Measurements from ENCODE around the gene RECK.
"Not testable (repeated sequence)": the region's sequence is repeated elsewhere in the genome, so short reads cannot be mapped to it uniquely, and the experiment has no call there.

Gene RECK

DNA sequence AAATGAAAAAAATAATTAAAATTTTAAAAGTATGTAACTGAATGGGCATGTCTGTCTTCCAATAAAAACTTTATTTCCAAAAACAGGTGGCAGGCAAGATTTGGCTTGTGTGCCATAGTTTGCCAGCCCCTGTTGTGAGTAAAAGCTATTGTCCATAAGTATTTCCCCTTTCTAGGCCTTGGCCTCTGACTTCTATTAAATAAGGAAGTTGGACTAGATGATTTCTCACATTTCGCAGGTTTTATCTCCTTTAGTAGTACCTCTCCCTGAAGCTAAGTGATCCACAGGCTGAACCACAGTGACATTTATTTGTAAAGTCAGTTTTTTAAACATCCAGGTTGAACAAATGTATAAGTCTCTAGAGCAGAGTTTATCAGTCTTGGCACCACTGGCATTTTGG lies 41.3 kb downstream of the RECK start:
- TF ChIP-seq, protein P1, sequence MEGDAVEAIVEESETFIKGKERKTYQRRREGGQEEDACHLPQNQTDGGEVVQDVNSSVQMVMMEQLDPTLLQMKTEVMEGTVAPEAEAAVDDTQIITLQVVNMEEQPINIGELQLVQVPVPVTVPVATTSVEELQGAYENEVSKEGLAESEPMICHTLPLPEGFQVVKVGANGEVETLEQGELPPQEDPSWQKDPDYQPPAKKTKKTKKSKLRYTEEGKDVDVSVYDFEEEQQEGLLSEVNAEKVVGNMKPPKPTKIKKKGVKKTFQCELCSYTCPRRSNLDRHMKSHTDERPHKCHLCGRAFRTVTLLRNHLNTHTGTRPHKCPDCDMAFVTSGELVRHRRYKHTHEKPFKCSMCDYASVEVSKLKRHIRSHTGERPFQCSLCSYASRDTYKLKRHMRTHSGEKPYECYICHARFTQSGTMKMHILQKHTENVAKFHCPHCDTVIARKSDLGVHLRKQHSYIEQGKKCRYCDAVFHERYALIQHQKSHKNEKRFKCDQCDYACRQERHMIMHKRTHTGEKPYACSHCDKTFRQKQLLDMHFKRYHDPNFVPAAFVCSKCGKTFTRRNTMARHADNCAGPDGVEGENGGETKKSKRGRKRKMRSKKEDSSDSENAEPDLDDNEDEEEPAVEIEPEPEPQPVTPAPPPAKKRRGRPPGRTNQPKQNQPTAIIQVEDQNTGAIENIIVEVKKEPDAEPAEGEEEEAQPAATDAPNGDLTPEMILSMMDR (IDR thresholded peaks at IDR 0.05; ENCODE audit: low read depth, low read length, missing control alignments), result no peak
- no peak for DNase-seq (ENCODE audit: extremely low read depth, low read depth)
- no peak overlapping the region for H3K4me3 ChIP-seq (replicated peaks; ENCODE audit: low read depth, low read length)

GRCh38 chr9:36080519-36080918 lies 43.8 kb downstream of the RECK start:
- TF ChIP-seq, protein P1 (IDR thresholded peaks at IDR 0.05; ENCODE audit: low read depth, low read length, missing control alignments), result no peak
- no peak for DNase-seq (ENCODE audit: extremely low read depth, low read depth)
- H3K4me3 ChIP-seq (replicated peaks; ENCODE audit: low read depth, low read length), result no peak overlapping the region

DNA sequence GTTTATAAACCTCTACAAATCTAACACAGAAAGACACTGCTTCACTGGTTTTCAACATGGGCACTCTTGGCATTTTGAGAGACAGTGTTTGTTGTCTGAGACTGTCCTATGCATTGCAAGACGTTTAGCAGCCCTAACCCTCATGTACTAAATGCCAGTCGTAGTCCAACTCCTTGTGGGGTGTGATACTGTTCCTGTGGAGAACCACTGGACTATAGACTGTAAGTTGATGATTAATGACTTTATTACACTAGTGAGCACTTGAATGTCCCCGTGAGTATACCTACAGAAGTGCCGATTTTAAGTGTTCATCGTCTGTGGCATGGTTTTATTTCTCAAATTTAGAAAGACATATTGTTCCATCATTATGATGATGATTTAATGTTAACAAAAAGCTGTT lies 46.2 kb downstream of the RECK start:
- TF ChIP-seq, protein P1 (IDR thresholded peaks at IDR 0.05; ENCODE audit: low read depth, low read length, missing control alignments), result no peak
- no peak for DNase-seq (ENCODE audit: extremely low read depth, low read depth)
- H3K4me3 ChIP-seq (replicated peaks; ENCODE audit: low read depth, low read length), result no peak overlapping the region

DNA sequence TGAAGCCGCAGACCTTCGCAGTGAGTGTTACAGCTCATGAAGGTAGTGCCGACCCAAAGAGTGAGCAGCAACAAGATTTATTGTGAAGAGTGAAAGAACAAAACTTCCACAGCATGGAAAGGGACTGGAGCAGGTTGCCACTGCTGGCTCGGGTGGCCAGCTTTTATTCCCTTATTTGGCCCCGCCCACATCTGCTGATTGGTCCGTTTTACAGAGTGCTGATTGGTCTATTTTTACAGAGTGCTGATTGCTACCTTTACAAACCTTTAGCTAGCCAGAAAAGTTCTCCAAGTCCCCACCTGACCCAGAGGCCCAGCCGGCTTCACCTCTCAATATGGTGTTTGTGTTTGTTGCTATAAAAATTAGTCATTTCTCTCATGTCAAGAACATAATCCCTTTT lies 49.7 kb downstream of the RECK start:
- TF ChIP-seq, protein P1 (IDR thresholded peaks at IDR 0.05; ENCODE audit: low read depth, low read length, missing control alignments), result no peak
- no peak for DNase-seq (ENCODE audit: extremely low read depth, low read depth)
- H3K4me3 ChIP-seq (replicated peaks; ENCODE audit: low read depth, low read length), result no peak overlapping the region

- not testable (repeated sequence) for DNase-seq (ENCODE audit: extremely low read depth, low read depth); H3K4me3 ChIP-seq (replicated peaks; ENCODE audit: low read depth, low read length)
Observed at GRCh38 chr9:36087054-36087453, 50.3 kb downstream of the RECK start.

DNA sequence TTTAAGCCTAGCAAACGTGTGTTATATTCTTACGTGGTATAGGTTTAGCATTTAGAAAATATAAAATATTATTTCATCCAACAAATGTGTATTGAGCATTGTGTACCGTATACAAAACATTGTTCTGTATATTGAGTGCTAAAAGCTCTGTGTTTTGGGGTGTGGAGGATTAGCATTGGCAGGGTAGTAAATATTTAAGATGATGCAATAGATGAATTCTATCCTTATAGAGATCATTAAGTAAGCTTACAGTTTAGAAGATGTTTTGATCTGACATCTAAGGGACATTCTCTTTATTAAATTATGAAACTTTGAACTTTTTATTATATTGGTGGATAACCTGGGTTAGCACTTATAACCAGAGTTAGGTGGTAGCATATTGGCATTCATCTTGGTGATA lies 51.3 kb downstream of the RECK start:
- TF ChIP-seq, protein P1 (IDR thresholded peaks at IDR 0.05; ENCODE audit: low read depth, low read length, missing control alignments), result no peak
- no peak overlapping the region for H3K4me3 ChIP-seq (replicated peaks; ENCODE audit: low read depth, low read length)
- no peak for DNase-seq (ENCODE audit: extremely low read depth, low read depth)

DNA sequence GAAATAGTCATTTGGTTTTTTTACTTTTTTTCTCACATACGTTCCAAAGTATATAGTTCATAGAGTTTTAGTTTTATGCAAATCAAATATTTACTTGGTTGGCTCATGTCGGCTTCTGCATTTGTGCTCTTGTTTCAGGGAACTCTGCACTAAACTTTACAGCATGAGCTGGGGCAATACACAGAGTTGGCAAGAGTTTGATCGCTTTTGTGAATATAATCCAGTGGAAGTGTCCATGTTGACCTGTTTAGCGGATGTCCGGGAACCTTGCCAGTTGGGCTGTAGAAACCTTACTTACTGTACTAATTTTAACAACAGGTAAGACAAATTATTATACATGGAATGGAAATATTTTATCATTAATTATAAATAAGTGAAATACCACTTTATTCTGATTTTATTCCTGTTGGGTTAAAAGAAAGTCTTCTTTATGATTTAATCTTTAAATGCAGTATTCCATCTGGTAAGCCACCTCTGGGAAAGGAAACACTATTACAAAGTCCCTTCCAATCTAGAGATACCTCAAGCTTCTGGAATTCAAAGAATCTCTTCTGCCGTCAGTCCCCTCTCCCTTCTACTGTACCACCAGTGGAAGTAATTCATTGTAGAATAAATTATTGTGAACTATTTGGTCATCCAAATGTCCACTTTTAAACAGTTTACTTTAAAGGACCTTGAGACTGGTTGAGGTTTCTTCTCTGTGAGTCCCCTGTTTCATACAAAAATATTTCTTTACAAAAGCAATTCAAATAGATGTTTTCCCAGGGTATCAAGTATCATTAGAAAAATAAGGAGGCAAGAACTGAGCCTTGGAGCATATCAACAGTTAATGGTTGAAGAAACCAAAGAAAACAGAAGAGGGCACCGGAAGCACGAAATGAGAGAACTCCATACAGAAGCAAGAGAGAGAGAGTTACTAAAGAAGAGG lies 54.6 kb downstream of the RECK start:
- DNase-seq (ENCODE audit: extremely low read depth, low read depth), result no peak
- no peak overlapping the region for H3K4me3 ChIP-seq (replicated peaks; ENCODE audit: low read depth, low read length)
- TF ChIP-seq, protein P1 (IDR thresholded peaks at IDR 0.05; ENCODE audit: low read depth, low read length, missing control alignments), result no peak
